ENCODE results near the gene LRRC32.

DNA sequence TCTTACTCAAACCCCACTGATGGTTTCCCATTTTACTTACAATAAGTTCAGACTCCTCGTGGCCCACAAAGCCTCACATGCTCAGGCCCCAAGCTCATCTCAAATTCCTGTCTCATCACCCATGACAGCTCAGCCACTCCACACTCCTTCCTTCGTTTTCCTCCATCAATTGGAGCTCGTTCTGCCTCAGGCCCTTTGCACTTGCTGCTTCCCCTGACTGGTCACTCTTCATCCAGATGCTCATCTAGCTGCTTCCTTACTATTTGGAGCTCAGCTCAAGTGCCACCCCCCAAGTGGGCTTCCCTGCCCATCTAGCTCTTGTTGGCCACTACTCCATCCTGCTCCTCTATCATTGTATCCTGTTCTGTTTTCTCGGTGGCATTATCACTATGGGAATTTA is 46.8 kb upstream of the LRRC32 start:
- no peak for TF ChIP-seq CTCF (optimal IDR thresholded peaks at IDR 0.05 in 1 of 3, IDR thresholded peaks at IDR 0.05 in 1 of 3, conservative IDR thresholded peaks at IDR 0.05 in 1 of 3; ENCODE audit: extremely low read depth in 1 of 3, insufficient read depth in 2 of 3, low read length in 3 of 3)
- TF ChIP-seq EZH2 (IDR thresholded peaks at IDR 0.05; ENCODE audit: low read length) = no peak

All from keratinocyte (primary cell).